ENCODE data around the gene OR4D5.

OR4D5 gene

DNA sequence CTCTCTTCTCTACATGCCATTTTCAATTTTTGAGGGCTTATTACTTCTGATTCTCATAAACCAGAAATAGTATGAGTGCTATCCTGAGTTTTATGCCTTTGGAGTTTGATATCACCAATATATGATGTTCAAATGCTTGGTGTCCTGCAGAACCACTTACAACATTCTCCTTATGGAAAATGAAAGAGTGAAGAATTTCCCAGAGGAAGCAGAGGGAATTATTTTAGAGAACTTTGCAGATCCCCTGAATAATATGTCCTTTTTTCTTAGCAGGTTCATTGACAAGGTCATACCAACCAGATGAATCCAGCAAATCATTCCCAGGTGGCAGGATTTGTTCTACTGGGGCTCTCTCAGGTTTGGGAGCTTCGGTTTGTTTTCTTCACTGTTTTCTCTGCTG is at the start of gene OR4D5:
TSS of gene OR4D5 (plus strand) at position 301 of the 400 bp plus-strand sequence. CDS start at position 301, 0 bp downstream.
- DNase-seq, result no peak

DNA sequence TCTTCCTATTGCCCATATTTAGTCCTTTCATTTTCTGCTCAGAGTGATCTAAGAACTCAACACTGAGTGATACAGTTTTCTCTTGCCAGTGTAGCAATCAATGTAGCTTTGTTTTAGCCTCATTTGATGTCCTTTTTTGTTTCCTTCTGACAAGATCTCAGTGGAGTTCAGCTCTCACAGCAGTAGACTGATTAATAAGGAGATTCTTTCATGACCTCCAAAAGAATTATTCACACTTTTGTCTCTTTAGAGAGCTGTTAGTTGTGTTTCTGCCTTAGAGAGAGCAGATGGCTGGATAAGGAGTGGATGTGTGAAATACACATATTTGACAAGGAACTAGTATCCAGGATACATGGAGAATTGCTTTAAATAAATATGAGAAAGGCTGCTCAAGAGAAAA is 47.4 kb upstream of the OR4D5 start:
- no peak for DNase-seq

DNA sequence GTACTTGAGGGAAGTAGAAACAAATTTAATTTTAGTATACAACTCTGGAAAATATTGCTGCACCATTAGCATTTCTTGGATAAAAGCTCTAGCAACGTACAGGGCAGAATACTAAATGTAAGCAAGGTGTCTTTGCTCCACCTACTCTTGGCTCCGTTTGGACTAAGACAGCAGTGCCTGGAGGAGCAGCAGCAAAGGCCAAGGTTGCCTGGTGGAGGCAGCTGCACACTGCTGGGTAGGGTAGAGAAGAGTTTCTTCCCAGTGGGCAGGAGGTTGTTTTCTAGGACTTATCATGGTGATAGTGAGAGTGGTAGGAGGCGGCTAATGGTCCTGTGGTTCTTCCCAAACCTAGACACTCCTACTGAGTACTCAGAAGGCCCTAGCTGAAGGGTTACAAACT is 39.6 kb upstream of the OR4D5 start:
- DNase-seq, result no peak

DNA sequence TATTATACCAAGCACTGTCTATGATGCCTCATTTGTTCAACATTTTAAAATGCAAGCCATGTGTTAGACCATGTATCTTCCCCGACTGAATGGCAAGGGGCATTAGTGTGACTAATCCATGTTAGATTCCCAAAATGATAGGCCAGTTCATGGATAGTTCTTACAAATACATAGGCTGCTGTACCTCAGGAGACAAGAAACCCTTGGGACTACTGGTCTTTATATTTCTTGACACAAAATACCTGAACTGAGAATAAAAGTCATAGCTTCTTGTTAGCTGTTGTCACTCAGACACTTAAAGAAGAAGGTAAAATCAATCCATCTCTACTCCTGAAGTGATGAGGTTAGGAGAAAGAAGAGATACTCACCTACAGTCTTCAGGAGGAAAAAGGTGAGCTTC is 37.5 kb upstream of the OR4D5 start, which contains the start of gene OR8D4:
TSS of gene OR8D4 (plus strand) at position 301 of the 400 bp plus-strand sequence. CDS start 4,265 bp downstream, outside the sequence.
- no peak for DNase-seq

DNA sequence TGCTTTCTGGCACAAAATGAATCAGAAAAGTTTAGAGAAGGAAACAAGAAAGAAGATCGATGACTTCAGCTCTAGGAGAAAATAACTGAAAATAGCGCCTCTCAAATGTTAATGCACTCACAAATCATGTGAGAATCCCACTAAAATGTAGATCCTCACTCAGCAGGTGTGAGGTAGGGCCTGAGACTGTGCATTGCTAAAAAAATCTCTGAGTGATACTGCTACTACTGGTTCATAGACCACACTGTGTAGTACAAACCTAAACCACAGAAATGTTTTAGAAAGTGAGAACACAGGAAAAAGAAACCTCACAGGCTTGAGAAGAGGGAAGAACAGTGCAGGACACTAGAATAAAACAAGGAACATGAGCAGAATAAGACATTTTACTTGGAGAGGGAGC is 35.5 kb upstream of the OR4D5 start:
- DNase-seq, result no peak

DNA sequence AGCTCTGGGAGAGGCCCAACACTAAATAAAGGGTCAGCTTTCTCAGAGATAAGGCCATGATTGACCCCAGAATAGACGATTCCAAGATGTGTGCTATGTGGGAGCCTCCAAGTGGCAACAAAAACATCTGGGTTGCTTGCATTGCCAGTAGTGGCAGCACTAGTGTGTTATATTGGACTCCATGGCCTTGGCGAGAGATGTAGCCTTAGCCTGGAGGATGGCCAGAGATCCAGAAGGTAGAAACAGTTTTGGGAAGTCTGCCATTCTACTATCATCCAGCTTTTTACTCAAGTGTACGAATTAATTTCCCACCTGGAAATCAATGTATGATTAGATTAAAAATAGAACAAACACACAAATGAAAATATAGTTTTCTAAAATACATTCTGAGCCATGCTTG is 34.5 kb upstream of the OR4D5 start:
- no peak for DNase-seq

DNA sequence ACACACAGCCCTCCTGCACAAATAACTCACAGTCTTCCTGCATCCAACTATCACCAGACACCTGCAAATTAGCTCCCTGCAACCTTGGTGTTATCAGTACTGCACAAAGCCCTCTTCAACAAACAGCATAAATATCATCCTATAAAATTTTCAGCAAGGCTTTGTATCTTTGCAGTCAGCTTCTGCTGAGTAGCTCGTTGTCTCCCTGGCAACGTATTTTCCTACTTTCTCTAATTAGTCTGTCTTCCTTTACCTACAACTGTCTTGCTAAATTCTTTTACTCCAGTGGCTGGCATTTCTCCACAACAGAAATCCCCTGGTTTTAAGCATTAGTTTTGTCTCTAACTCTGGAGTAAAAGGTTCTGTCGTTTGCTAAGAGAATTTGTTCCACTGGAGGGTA is 33.6 kb upstream of the OR4D5 start:
- no peak for DNase-seq

DNA sequence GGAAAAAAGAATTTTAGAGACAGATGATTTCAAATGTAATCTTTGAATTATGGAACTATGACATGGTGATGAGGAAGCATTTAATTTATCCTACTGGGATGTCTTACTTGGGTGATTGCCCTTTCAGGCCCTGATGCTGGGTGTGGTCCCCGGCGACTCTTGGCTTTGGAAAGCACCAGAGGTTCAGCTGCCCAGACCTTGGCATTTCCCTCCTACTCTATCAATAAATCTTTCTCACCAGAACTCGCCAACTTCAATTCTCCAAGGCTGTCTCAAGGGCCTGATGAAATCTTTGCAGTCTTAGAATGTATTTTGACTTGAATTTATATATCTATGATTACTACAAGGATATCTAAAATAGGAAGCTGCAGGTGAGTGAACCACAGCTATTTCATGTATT is 18.5 kb upstream of the OR4D5 start:
- DNase-seq, result no peak

DNA sequence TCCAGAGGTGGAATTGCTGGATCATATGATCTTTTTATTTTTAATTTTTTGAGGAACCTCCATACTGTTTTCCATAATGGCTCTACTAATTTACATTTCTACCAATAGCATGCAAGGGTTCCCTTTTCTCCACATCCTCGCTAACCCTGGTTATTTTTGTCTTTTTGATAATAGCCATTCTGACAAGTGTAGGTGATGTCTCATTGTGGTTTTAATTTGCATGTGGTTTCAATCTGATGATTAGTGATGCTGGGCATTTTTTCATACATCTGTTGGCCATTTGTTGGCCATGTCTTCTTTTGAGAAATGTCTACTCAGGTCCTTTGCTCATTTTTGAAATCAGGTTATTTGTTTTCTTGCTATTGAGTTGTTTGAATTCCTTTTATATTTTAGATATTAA is 15.4 kb upstream of the OR4D5 start:
- DNase-seq, result no peak

DNA sequence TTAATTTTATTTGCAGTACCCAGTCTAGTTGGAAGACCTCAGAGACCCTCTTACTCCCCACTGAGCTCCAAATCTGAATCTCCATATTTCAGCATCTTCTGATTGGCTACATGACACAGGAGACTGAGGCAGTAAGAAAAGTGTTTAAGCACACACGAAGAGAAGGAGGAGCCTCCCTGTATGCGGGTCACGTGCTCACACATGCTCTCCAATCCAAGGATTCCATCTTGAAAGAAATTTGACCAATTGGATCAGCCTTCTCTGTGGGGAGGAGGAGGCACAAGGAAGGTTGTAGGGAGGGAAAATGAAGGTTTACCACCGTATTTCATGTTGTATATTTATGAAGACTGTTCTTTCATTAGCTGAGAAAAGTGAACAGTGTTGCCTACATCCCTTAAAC is 3.0 kb downstream of the OR4D5 start:
- no peak for DNase-seq

DNA sequence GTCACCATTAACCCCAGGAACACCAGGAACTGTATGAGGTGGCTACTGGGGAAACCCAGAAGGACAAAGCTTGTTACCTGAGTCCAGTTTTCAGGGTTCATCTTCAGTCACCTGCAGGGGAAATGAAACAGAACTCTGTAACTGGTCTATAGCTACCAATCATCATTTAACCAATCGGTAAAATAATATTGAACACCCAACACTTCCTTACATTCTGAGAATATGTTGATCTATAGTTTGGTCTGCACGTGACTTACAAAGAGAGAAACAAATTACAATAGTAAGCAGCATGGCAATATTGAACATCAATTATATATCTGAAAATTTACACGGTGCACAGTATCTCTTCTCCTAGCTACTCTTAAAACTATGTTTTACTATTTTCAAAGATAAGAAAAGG is 4.3 kb downstream of the OR4D5 start, which contains the start of gene OR6T1:
TSS of gene OR6T1 (minus strand) at position 101 of the 400 bp plus-strand sequence. CDS start at position 101, 0 bp downstream.
- DNase-seq, result no peak

DNA sequence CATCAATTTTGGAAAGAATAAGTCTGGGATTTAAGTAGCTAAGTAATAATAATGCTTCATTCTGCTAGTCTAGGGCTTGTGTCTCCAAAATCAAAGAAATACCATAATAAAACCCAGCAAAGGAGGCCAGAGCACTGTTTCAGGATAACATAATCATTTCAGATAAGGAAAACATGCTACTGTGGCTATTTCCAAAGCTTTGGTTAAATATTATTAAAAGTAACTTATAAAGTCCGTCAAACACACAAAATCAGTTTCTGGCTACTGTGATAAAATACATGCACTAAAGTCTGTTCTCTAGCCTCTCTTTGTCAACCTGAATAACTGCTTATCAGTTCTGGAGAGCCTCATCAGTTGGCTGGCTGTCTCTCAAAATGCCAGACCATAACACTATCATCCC is 5.7 kb downstream of the OR4D5 start:
- DNase-seq, result no peak

DNA sequence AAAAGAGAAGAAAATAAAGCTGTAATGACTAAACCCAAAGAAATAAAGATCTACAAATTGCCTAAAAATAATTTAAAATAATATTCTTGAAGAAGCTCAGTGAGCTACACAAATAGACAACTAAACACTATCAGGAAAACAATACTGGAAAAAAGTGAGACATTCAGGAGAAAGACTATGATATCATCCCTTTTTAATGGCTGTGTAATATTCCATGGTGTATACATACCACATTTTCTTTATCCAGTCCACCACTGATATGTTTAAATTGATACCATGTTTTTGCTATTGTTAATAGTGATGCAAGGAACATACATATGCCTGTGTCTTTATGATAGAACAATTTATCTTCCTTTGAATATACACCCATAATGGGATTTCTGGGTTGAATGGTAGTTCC is 17.3 kb downstream of the OR4D5 start:
- no peak for DNase-seq

DNA sequence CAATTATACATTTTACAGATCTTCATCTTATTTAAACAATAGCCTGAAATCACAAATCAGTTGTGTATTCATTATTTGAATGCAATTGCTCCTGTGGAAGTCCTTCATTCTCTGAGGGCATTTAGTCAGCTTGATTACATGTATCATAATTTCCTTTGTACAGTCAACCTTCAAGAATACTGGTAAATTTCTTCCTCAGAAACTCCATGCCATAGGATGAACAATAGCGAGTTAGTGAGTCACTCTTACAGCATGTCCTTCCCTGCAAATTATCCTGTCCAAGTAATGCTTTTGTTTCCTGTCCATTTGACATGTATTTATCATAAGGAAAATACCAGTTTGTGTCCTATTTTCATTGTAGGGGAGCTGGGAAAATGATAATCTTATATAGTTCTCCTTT is 34.4 kb downstream of the OR4D5 start:
- DNase-seq, result peak; percentile 73

DNA sequence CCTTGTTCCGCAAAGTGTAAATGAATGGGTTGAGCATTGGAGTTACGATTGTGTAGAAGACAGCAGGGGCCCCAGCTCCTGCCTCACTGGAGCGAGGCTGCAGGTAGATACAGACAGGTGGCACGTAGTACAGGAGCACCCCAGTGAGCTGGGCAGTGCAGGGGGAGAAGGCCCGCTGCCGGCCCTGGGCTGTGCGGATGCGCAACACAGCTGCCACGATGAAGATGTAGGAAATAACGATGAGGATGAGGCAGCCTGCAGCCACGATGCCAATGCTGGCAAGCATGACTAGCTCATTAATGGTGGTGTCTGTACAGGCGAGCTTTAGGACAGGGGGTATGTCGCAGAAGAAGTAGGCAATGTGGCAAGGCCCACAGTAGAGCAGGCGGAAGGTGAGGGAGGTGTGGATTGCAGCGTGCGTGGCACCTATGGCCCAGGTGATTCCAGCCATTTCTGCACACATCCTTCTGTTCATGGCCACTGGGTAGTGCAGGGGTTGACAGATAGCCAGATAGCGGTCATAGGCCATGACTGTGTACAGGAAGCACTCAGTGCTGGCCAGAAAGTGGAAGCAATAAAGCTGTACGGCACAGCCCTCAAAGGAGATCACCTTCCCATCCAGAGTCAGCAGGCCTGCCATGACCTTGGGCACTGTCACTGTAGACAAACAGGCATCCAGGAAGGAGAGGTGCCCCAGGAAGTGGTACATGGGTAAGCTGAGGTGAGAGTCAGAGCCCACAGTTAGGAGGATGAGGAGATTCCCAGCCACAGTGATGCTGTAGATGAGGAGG is 37.5 kb downstream of the OR4D5 start:
- DNase-seq, result no peak

DNA sequence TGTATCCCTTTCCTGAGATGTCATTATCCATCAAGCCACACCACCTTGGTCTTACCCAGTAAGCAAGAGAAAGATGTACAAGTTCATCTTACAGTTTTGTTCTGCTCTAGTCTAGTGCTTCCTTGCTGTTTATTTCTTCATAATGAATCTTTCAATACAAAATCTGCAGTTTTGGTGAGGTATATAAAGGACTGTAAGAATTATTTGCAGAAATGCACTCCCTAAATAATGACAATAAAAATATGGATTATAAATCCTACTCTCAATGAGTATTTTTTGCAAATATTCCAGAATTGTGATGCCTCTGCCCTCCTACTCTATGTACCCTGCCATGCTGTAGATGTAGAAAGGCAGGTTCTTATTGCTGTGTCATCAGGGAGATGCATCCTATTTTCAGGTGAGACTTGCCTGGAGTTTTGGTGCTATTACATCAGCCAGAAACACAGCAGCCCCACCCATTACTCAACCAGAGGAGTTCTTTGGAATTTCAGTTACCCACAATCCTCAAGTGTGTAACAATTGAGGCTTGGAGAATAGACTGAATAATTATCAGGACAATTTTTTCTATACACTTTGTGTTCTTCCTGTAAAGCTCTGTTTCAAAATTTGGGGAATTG is 38.4 kb downstream of the OR4D5 start, which contains the start of gene OR10S1:
TSS of gene OR10S1 (minus strand) at position 51 of the 617 bp plus-strand sequence. CDS start 117 bp downstream, outside the sequence.
- no peak for DNase-seq

DNA sequence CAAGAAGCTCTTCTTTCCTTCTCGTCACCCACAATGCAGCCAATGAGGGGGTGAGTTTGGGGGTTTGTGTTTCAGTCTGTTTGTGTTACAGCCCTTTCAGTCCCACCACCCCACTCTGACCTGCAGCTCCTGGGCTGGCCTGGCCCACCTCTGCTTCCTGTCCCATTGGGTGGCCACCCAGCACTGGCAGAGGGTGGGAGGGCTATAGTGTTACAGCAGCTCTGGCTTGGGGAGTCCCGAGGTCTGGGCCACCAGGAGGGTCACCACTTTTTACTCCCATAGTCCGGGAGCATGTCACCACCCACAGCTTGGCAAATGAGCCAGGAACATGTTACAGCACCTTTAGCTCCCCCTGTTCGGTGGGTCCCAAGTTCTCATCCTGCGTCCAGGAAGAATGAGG is 39.9 kb downstream of the OR4D5 start:
- no peak for DNase-seq

Data from NCI-H226 (cell line).